ENCODE measurements around the gene PTCD1. TPM values are rescaled to one million over a fixed set of nuclear protein-coding genes. Genes with fewer than 3 reads are reported as not detected.

The PTCD1 gene
- total RNA-seq = 6.3 and 6.6 TPM in 2 replicates

DNA sequence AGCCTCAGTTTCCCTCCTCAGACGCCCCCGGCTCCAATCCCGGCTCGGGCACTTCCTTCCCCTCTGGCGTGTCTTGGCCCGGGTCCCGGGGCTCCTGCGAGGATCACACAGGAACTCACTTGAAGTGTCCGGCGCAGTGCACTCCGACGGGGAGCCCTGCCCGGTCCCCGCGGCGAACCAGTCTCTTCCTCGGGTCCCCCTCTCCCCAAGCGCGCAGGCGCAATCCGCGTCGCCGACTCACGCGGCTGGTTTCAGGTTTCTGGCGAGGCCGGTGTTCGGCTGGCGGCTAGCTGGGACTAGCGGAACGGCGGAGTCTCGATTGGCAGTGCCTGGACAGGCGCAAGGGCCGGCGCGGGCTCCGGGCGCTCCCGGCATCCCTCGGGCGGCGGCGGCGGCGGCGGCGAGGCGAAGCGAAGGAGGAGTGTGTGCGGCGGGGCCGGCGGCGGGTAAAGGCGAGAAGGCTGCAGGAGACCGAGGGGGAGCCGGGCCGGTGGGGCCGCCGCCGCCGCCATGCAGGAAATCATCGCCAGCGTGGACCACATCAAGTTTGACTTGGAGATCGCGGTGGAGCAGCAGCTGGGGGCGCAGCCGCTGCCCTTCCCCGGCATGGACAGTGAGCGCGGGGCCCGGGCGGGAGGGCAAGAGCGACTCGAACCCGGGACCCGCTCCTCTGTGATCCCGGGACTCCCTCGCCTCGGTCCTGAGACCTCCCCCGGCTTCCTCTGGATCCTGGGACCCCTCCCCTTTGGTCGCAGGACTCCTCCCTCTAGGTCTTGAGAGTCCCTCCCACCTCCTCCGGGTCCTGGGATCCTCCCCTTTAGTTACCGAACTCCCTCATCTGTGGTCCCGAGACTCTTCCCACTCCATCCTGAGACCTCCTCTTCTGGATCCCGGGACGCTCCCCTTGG is at the start of gene PTCD1, which contains the start of gene CPSF4:
TSS of gene PTCD1 (minus strand) at position 226 of the 908 bp plus-strand sequence. CDS start 3,556 bp downstream, outside the sequence.
TSS of gene CPSF4 (plus strand) at position 371 of the 908 bp plus-strand sequence. CDS start at position 511, 140 bp downstream.

DNA sequence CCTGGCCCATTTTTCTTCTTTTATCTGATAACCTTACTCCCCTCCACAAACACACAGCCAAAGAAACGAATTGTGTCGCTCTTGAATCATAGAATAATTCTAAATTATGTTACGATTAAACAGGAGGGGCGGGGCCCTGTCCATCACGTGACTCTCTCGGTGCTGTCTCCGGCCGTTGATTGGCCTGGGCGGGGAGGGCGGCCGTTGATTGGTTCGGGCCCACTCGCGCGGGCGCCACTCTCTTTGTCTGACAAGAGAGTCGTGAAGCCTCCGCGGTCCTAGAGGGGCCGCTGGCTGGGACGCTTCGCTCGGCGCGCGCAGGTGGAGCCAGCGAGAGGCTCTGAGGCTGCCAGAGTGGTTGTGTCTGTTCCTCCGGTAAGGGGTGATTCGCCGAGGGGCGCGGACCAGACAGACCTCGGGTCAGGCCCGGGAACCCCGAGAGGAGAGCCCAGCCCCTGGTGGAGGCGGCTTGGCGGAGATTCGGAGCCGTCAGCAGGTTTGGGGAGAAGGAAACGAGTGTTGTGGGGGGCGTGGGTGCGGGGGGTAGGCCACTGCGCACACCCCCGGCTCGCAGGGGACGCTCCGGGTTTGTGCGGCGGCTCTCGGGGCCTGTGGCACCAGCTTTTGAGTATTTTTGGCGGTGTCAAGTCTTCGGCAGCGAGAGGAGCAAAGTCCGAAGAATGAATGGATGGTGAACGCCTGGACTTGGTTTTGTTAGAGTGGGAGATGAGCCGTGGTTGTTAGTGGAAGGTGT is 34.1 kb upstream of the PTCD1 start, which contains the start of gene ZNF789:
TSS of gene ZNF789 (plus strand) at position 330 of the 754 bp plus-strand sequence. CDS start 3,567 bp downstream, outside the sequence.

DNA sequence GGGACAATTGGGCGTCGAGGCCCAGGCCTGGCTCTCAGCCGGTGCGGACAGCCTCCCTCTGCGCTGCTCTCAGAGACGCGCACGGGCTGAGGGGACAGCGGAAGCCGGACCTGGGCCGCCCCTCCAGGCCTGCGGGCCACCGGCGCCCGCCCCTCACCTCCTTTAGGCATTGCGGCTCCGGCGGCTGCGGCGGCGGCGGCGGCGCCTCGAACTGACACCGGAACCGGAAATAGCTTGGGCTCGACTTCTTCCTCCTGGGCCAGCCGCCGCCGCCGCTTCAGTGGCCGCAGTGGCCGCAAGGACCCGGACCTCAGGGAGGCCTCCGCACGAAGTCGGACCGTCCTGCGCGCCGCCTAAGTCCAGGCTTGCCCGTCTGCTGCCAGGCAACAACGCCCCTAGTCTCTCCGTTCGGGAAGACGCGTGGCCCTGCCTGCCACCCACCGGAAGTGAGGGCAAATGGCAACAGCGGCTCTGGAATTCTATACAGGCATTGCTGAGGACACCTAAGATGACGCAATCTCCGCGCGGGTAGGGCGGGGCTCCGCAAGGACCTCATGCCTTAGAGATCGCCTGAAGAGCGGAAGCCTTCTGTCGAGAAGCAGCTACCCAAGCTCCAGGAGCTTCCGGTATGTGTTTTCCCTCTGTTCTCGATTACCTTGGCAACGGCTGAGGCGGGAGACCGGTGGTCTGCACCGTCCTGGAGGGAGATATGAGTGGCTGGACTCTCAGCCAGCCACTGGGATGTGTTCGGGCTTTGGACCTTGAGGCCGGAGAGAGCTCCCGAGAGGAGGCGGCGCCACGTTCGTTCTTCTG is 30.0 kb downstream of the PTCD1 start, which contains the start of the genes BUD31 and PDAP1:
TSS of gene BUD31 (plus strand) at position 591 of the 813 bp plus-strand sequence. CDS start 2,124 bp downstream, outside the sequence.
TSS of gene PDAP1 (minus strand) at position 219 of the 813 bp plus-strand sequence. CDS start at position 170, 49 bp downstream.

GRCh38 chr7:99374111-99375064 is 64.2 kb downstream of the PTCD1 start, which contains the start of gene ARPC1B:
Gene ARPC1B, plus strand, starts transcription at chr7:99374730. Its CDS starts 10,985 bp downstream, at chr7:99385715.

Other genes with a start within 250 kb of the PTCD1 start
- gene KPNA7, start 230.7 kb downstream of the PTCD1 start, total RNA-seq = not detected in 2 replicates
- not detected in 2 replicates for gene MYH16, start 166.0 kb downstream of the PTCD1 start, total RNA-seq
- 265 and 297 TPM in 2 replicates for gene ARPC1A, start 112.9 kb downstream of the PTCD1 start, total RNA-seq
- 603 and 610 TPM in 2 replicates for gene ARPC1B, start 64.1 kb downstream of the PTCD1 start, total RNA-seq
- 29.8 and 31.1 TPM in 2 replicates for gene PDAP1, start 30.2 kb downstream of the PTCD1 start, total RNA-seq
- 104 and 151 TPM in 2 replicates for gene BUD31, start 29.8 kb downstream of the PTCD1 start, total RNA-seq
- 26.5 and 27.6 TPM in 2 replicates for gene CPSF4, start 145 bp upstream of the PTCD1 start, total RNA-seq
- 201 and 565 TPM in 2 replicates for gene ATP5MF, start 27.4 kb upstream of the PTCD1 start, total RNA-seq
- gene ZNF789, start 34.1 kb upstream of the PTCD1 start, total RNA-seq = 4.7 and 5.4 TPM in 2 replicates
- gene ZNF394, start 61.5 kb upstream of the PTCD1 start, total RNA-seq = 19.7 and 21.1 TPM in 2 replicates
- gene ZKSCAN5, start 65.9 kb upstream of the PTCD1 start, total RNA-seq = 8.7 and 10.7 TPM in 2 replicates
- gene FAM200A, start 113.3 kb upstream of the PTCD1 start, total RNA-seq = 8.0 and 8.4 TPM in 2 replicates
- gene ZNF655, start 119.8 kb upstream of the PTCD1 start, total RNA-seq = 38.6 and 43.2 TPM in 2 replicates
- 1.3 and 1.5 TPM in 2 replicates for gene TMEM225B, start 159.5 kb upstream of the PTCD1 start, total RNA-seq
- 9.1 and 11.0 TPM in 2 replicates for gene ZSCAN25, start 178.1 kb upstream of the PTCD1 start, total RNA-seq
- 3.1 and 3.9 TPM in 2 replicates for gene CYP3A5, start 241.2 kb upstream of the PTCD1 start, total RNA-seq

All from bronchial smooth muscle cell (primary cell).